ENCODE results near the gene TANGO6.

The TANGO6 gene

GRCh38 chr16:69130461-69130860, 287.1 kb downstream of the TANGO6 start:
- POLR2A ChIA-PET, result no interaction called here
- DNase-seq, result no peak
- WGBS (ENCODE audit: insufficient coverage), result 94% methylated on average over 2 of the region's 6 CpGs
- no peaks in the 10 kb centered on the region for H3K27me3 ChIP-seq (replicated peaks in 2 of 5; ENCODE audit: control insufficient read depth in 4 of 5, insufficient read depth in 5 of 5, low read length in 4 of 5)
- peak overlapping the region in 1 of 2 experiments; percentile 93 for H3K27ac ChIP-seq (ENCODE audit: insufficient read depth in 1 of 2, low read depth in 1 of 2, low read length in 2 of 2, poor library complexity in 1 of 2, severe bottlenecking in 2 of 2)
- H3K4me3 ChIP-seq (ENCODE audit: control insufficient read depth in 1 of 7, extremely low read depth in 1 of 7, insufficient read depth in 4 of 7, low read depth in 2 of 7, low read length in 6 of 7), result no peak overlapping the region
- H3K4me1 ChIP-seq (ENCODE audit: control extremely low read depth in 1 of 4, control insufficient read depth in 4 of 4, insufficient read depth in 4 of 4, low read length in 3 of 4), result peaks cover 5 to 29% (median 14%) of the 10 kb centered on the region in 4 experiments
- H3K36me3 ChIP-seq (ENCODE audit: control insufficient read depth in 4 of 4, insufficient read depth in 4 of 4, low read length in 3 of 4), result peaks cover 0 to 25% (median 5%) of the 10 kb centered on the region in 4 experiments
- H3K9me3 ChIP-seq (ENCODE audit: control extremely low read depth in 1 of 5, control insufficient read depth in 4 of 5, insufficient read depth in 2 of 5, low read depth in 1 of 5, low read length in 4 of 5), result no peaks in the 10 kb centered on the region
- CTCF ChIA-PET, result interaction anchor here (0.6 to 1.6 kb wide), 4 partner anchors 10 to 789 kb away, joined by 3 to 4 read pairs (median 4); no protein-coding TSS in a partner anchor

DNA sequence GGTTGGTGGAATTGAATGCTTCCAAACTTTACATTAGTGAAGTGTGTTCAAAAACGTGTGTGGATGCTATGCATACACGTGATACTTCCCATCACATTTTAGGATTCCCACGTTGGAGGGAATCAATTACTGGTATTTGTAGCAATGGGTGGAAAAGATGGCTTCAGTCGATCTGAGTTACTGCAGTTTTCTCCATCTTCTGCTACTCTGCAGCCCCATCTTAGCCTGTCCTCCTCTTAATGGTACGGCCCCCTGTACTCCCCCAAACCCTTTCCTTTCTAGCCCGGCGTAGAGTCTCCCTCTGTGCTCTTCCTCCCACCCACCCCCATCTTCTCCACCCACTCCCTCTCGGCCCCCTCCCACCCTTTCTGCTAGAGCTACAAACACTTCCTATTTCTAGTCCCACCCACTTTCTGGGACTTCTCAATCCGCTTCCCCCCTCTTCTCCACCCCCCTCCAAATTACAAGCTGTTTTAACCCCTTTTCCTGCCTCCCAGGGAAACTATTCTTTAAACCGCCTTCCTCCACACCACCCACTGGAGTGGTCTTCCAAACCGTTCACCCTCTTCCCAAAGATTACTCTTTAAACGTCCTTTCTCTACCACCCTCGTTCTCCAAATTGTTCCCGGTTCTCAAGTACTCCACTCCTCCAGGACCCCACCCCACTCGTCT, 288.0 kb downstream of the TANGO6 start:
- Histone ChIP-seq H3K36me3 (ENCODE audit: control insufficient read depth in 4 of 4, insufficient read depth in 4 of 4, low read length in 3 of 4) (peaks cover 0 to 28% (median 4%) of the 10 kb centered on the region in 4 experiments), H3K4me1 (ENCODE audit: control extremely low read depth in 1 of 4, control insufficient read depth in 4 of 4, insufficient read depth in 4 of 4, low read length in 3 of 4) (peaks cover 5 to 29% (median 14%) of the 10 kb centered on the region in 4 experiments), H3K27ac (ENCODE audit: insufficient read depth in 1 of 2, low read depth in 1 of 2, low read length in 2 of 2, poor library complexity in 1 of 2, severe bottlenecking in 2 of 2) (peak overlapping the region; percentile 66 to 93), H3K4me3 (ENCODE audit: control insufficient read depth in 1 of 7, extremely low read depth in 1 of 7, insufficient read depth in 4 of 7, low read depth in 2 of 7, low read length in 6 of 7) (peak overlapping the region; percentile 91 to 99 (median 97)), H3K27me3 (replicated peaks in 2 of 5; ENCODE audit: control insufficient read depth in 4 of 5, insufficient read depth in 5 of 5, low read length in 4 of 5) (no peaks in the 10 kb centered on the region), H3K9me3 (ENCODE audit: control extremely low read depth in 1 of 5, control insufficient read depth in 4 of 5, insufficient read depth in 2 of 5, low read depth in 1 of 5, low read length in 4 of 5) (no peaks in the 10 kb centered on the region)
- POLR2A ChIA-PET, result no interaction called here
- 5% methylated on average over 8 of the region's 15 CpGs for WGBS (ENCODE audit: insufficient coverage)
- peak; percentile 66 to 73 (median 66) for DNase-seq
- CTCF ChIA-PET, result interaction anchor here (1.0 kb wide), 1 partner anchor 20 kb away, joined by 3 read pairs; no protein-coding TSS in a partner anchor

- peaks cover 5 to 29% (median 14%) of the 10 kb centered on the region in 4 experiments for H3K4me1 ChIP-seq (ENCODE audit: control extremely low read depth in 1 of 4, control insufficient read depth in 4 of 4, insufficient read depth in 4 of 4, low read length in 3 of 4)
- H3K27me3 ChIP-seq (replicated peaks in 2 of 5; ENCODE audit: control insufficient read depth in 4 of 5, insufficient read depth in 5 of 5, low read length in 4 of 5), result no peaks in the 10 kb centered on the region
- WGBS (ENCODE audit: insufficient coverage), result 0% methylated on average over 35 of the region's 53 CpGs
- DNase-seq, result peak; percentile 69 to 79 (median 79)
- H3K4me3 ChIP-seq (ENCODE audit: control insufficient read depth in 1 of 7, extremely low read depth in 1 of 7, insufficient read depth in 4 of 7, low read depth in 2 of 7, low read length in 6 of 7), result peak overlapping the region; percentile 91 to 99 (median 97)
- H3K9me3 ChIP-seq (ENCODE audit: control extremely low read depth in 1 of 5, control insufficient read depth in 4 of 5, insufficient read depth in 2 of 5, low read depth in 1 of 5, low read length in 4 of 5), result no peaks in the 10 kb centered on the region
- H3K36me3 ChIP-seq (ENCODE audit: control insufficient read depth in 4 of 4, insufficient read depth in 4 of 4, low read length in 3 of 4), result peaks cover 2 to 32% (median 8%) of the 10 kb centered on the region in 4 experiments
- ChIA-PET CTCF (interaction anchor here (1.4 kb wide), 1 partner anchor 288 kb away, joined by 4 read pairs; no protein-coding TSS in a partner anchor), POLR2A (no interaction called here)
- peak overlapping the region; percentile 66 to 93 for H3K27ac ChIP-seq (ENCODE audit: insufficient read depth in 1 of 2, low read depth in 1 of 2, low read length in 2 of 2, poor library complexity in 1 of 2, severe bottlenecking in 2 of 2)
These were observed 288.6 kb downstream of the TANGO6 start for GRCh38 chr16:69131839-69132423.

- Histone ChIP-seq H3K9me3 (ENCODE audit: control extremely low read depth in 1 of 5, control insufficient read depth in 4 of 5, insufficient read depth in 2 of 5, low read depth in 1 of 5, low read length in 4 of 5) (no peaks in the 10 kb centered on the region), H3K27ac (ENCODE audit: insufficient read depth in 1 of 2, low read depth in 1 of 2, low read length in 2 of 2, poor library complexity in 1 of 2, severe bottlenecking in 2 of 2) (peak within 1 kb of the TSS; percentile 66 to 93), H3K4me3 (ENCODE audit: control insufficient read depth in 1 of 7, extremely low read depth in 1 of 7, insufficient read depth in 4 of 7, low read depth in 2 of 7, low read length in 6 of 7) (peak within 1 kb of the TSS; percentile 91 to 99 (median 97)), H3K36me3 (ENCODE audit: control insufficient read depth in 4 of 4, insufficient read depth in 4 of 4, low read length in 3 of 4) (peaks cover 8 to 39% (median 13%) of the 10 kb centered on the region in 4 experiments), H3K27me3 (replicated peaks in 2 of 5; ENCODE audit: control insufficient read depth in 4 of 5, insufficient read depth in 5 of 5, low read length in 4 of 5) (no peaks in the 10 kb centered on the region), H3K4me1 (ENCODE audit: control extremely low read depth in 1 of 4, control insufficient read depth in 4 of 4, insufficient read depth in 4 of 4, low read length in 3 of 4) (peaks cover 5 to 29% (median 14%) of the 10 kb centered on the region in 4 experiments)
- DNase-seq, result peak; percentile 86 to 93 (median 89)
- POLR2A ChIA-PET, result interaction anchor here (0.6 kb wide), 1 partner anchor 9 kb away, joined by 3 read pairs; no protein-coding TSS in a partner anchor
- CTCF ChIA-PET, result interaction anchor here (0.6 to 1.7 kb wide), 4 partner anchors 8 to 289 kb away, joined by 3 to 9 read pairs (median 4); no protein-coding TSS in a partner anchor
- under 1% methylated on average over 21 of the region's 78 CpGs for WGBS (ENCODE audit: insufficient coverage)
These were observed 289.3 kb downstream of the TANGO6 start, which contains the start of the genes CHTF8 and UTP4 for GRCh38 chr16:69132424-69133252. Gene CHTF8 (minus strand): TSS chr16:69132588. CDS start chr16:69121458, 11,130 bp downstream. Gene UTP4 (plus strand): TSS chr16:69132649. CDS start chr16:69133460, 811 bp downstream.

DNA sequence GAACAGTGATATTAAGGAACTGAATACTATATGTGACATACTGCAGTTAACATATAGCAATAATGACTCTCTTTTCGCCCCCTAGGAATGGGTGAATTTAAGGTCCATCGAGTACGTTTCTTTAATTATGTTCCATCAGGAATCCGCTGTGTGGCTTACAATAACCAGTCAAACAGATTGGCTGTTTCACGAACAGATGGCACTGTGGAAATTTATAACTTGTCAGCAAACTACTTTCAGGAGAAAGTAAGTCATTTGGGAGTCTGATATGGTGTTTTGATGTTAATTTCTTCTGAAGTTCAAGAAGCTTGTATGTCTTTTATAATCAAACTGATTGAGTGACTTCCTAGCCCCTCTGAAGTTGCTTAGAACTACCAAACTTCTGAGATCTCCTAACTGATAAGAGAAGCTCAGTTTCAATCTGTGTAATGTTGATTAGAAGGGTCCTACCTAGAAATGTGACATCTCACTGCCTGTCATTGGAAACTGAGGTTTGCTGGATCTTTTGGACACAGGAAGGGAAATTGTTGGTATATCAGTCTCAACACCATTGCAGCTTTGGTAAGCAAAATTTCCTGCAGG, 290.1 kb downstream of the TANGO6 start:
- H3K9me3 ChIP-seq (ENCODE audit: control extremely low read depth in 1 of 5, control insufficient read depth in 4 of 5, insufficient read depth in 2 of 5, low read depth in 1 of 5, low read length in 4 of 5), result no peaks in the 10 kb centered on the region
- WGBS (ENCODE audit: insufficient coverage), result 79% methylated on average over 5 of the region's 5 CpGs
- peaks cover 5 to 29% (median 14%) of the 10 kb centered on the region in 4 experiments for H3K4me1 ChIP-seq (ENCODE audit: control extremely low read depth in 1 of 4, control insufficient read depth in 4 of 4, insufficient read depth in 4 of 4, low read length in 3 of 4)
- H3K36me3 ChIP-seq (ENCODE audit: control insufficient read depth in 4 of 4, insufficient read depth in 4 of 4, low read length in 3 of 4), result peaks cover 13 to 46% (median 21%) of the 10 kb centered on the region in 4 experiments
- POLR2A ChIA-PET, result interaction anchor here (0.6 kb wide), 1 partner anchor 10 kb away, joined by 3 read pairs; no protein-coding TSS in a partner anchor
- peak overlapping the region; percentile 25 to 93 for H3K27ac ChIP-seq (ENCODE audit: insufficient read depth in 1 of 2, low read depth in 1 of 2, low read length in 2 of 2, poor library complexity in 1 of 2, severe bottlenecking in 2 of 2)
- DNase-seq, result no peak
- H3K27me3 ChIP-seq (replicated peaks in 2 of 5; ENCODE audit: control insufficient read depth in 4 of 5, insufficient read depth in 5 of 5, low read length in 4 of 5), result no peaks in the 10 kb centered on the region
- peak overlapping the region in 6 of 7 experiments; percentile 76 to 99 (median 95) for H3K4me3 ChIP-seq (ENCODE audit: control insufficient read depth in 1 of 7, extremely low read depth in 1 of 7, insufficient read depth in 4 of 7, low read depth in 2 of 7, low read length in 6 of 7)
- CTCF ChIA-PET, result interaction anchor here (0.6 to 1.7 kb wide), 4 partner anchors 9 to 289 kb away, joined by 3 to 9 read pairs (median 4); no protein-coding TSS in a partner anchor
